Measurements from ENCODE around the gene SF3B5.
A peak's percentile ranks its signal among the peaks of the same experiment; 100 is the strongest.
"Not testable (repeated sequence)": the region's sequence is repeated elsewhere in the genome, so short reads cannot be mapped to it uniquely, and the experiment has no call there.

SF3B5 gene

GRCh38 chr6:144062786-144063185 is 32.6 kb downstream of the SF3B5 start:
- DNase-seq, result no peak

GRCh38 chr6:144059139-144059538 is 36.2 kb downstream of the SF3B5 start:
- DNase-seq, result no peak

- DNase-seq, result peak; percentile 39
These were observed 40.0 kb downstream of the SF3B5 start for GRCh38 chr6:144055121-144055931.

GRCh38 chr6:144053601-144054000 is 41.8 kb downstream of the SF3B5 start:
- DNase-seq, result no peak

DNA sequence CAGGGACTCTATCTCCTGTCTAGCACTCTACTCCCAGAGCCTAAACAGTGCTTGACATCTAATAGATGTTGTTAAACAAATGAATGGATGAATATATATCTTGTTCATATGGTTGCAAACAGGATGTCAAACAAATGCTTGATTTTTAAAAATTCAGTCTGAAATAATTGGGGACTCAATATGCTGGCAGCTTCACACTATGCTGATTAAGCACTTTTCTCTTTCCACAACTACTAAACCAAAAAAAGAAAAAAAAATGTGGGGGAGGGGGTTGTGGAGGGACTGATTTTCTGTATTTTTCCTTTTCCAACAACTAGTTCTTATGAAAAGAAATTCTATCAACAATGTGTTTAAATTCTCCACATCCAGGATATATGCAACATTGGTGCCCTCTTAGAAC is 42.9 kb downstream of the SF3B5 start:
- no peak for DNase-seq

DNA sequence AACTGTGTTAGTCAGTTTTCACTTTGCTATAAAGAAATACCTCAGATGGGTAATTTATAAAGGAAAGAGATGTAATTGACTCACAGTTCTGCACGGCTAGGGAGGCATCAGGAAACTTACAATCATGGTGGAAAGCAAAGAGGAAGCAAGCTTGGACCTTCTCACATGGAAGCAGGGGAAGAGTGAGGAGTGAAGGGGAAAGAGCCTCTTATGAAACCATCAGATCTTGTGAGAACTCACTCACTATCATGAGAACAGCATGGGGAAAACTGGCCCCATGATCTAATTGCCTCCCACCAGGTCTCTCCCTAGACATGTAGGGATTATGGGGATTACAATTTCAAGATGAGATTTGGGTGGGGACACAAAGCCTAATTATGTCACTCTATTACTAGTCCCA is 46.0 kb downstream of the SF3B5 start:
- no peak for DNase-seq

DNA sequence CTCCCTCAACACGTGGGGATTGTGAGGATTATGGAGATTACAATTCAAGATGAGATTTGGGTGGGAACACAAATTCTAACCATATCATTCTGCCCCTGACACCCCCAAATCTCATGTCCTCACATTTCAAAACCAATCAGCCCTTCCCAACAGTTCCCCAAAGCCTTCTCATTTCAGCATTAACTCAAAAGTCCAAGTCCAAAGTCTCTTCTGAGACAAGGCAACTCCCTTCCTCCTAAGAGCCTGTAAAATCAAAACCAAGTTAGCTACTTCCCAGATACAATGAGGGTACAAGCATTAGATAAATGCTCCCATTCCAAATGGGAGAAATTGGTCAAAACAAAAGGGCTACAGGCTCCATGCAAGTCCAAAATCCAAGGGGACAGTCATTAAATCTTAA is 47.7 kb downstream of the SF3B5 start:
- DNase-seq, result no peak

DNA sequence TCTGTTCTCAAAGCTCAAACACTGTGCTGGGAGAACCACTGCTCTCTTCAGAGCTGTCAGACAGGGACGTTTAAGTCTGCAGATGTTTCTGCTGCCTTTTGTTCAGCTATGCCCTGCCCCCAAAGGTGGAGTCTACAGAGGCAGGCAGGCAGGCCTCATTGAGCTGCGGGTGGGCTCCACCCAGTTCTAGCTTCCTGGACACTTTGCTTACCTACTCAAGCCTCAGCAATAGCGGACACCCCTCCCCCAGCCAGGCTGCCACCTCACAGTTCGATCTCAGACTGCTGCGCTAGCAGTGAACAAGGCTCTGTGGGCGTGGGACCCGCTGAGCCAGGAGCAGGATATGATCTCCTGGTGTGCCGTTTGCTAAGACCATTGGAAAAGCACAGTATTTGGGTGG is 48.7 kb downstream of the SF3B5 start:
- DNase-seq, result not testable (repeated sequence)

DNA sequence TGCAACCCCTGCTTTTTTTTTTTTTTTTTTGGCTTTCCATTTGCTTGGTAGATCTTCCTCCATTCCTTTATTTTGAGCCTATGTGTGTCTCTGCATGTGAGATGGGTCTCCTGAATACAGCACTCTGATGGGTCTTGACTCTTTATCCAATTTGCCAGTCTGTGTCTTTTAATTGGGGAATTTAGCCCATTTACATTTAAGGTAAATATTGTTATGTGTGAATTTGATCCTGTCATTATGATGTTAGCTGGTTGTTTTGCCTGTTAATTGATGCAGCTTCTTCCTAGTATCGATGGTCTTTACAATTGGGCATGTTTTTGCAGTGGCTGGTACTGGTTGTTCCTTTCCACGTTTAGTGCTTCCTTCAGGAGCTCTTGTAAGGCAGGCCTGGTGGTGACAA is 50.4 kb downstream of the SF3B5 start:
- DNase-seq, result not testable (repeated sequence)
